ENCODE results near the gene SGIP1. TPM values are rescaled to one million over a fixed set of nuclear protein-coding genes. Genes with fewer than 3 reads are reported as not detected.

SGIP1 gene
- total and polyA plus RNA-seq, 7 donors: 0.74 to 3.7 (median 1.0) TPM

DNA sequence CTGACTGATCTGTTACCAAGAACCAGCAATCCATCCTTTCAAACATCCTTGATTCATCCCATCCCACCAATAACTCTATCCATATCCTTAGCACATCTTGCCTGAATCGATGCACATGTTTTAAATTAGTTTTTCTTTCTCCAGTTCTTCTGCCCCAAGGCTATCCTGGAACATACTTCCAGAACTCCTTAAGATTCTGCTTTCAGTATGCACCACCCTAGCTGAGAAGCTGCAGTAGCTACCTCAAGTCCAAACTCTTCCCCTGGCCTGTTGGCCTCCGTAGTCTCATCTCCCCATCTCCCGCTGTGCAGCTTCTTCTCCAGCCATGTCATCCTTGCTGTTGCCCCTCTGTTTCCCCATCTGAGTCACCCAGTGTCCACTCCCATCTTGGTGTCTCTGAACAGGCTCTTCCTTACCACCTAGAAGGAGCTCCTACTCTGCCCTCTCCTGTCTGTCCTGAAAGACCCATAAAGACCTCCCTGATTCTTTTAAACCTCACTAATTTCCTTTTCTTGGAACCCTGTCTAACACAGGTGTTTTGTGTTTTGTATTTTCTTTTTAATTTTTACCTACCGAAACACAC is 108.0 kb downstream of the SGIP1 start:
- H3K36me3 ChIP-seq (ENCODE audit: insufficient read depth in 1 of 2, low read depth in 1 of 2): no peaks in the 10 kb centered on the region
- no peaks in the 10 kb centered on the region for H3K9me3 ChIP-seq
- H3K4me1 ChIP-seq: no peaks in the 10 kb centered on the region
- H3K4me3 ChIP-seq: no peak overlapping the region
- no peak overlapping the region for H3K27ac ChIP-seq
- intact Hi-C loops (cut with DNase I): no loop called here
- ATAC-seq (no peak), DNase-seq (no peak)
- H3K27me3 ChIP-seq (ENCODE audit: insufficient read depth in 3 of 3, low read length in 2 of 3): no peaks in the 10 kb centered on the region
- 94 to 97% (median 94%) methylated on average over 4 of the region's 4 CpGs for WGBS, 3 donors
- TF ChIP-seq, protein P1, sequence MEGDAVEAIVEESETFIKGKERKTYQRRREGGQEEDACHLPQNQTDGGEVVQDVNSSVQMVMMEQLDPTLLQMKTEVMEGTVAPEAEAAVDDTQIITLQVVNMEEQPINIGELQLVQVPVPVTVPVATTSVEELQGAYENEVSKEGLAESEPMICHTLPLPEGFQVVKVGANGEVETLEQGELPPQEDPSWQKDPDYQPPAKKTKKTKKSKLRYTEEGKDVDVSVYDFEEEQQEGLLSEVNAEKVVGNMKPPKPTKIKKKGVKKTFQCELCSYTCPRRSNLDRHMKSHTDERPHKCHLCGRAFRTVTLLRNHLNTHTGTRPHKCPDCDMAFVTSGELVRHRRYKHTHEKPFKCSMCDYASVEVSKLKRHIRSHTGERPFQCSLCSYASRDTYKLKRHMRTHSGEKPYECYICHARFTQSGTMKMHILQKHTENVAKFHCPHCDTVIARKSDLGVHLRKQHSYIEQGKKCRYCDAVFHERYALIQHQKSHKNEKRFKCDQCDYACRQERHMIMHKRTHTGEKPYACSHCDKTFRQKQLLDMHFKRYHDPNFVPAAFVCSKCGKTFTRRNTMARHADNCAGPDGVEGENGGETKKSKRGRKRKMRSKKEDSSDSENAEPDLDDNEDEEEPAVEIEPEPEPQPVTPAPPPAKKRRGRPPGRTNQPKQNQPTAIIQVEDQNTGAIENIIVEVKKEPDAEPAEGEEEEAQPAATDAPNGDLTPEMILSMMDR (IDR thresholded peaks at IDR 0.05): no peak

DNA sequence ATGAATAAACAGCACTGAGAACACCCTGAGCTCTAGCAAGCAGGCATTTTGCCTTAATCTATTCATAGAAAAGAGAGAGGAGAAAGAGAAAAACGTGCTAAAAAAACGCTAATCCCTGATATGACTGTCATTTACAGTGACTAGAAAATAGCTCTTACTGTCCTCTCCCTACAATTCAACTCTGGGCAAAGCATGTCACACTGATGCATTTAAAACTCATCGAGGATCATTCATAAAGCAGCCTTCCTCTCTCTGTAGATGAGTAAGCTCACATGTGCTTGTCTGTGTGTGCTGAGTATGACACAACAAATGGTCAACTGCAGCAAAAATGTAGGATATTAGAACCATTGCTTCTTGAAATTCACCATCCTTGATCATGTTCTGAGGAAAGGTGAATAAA is 109.0 kb downstream of the SGIP1 start:
- ATAC-seq (no peak), DNase-seq (no peak)
- Histone ChIP-seq H3K27me3 (ENCODE audit: insufficient read depth in 3 of 3, low read length in 2 of 3) (no peaks in the 10 kb centered on the region), H3K9me3 (no peaks in the 10 kb centered on the region), H3K27ac (no peak overlapping the region), H3K36me3 (ENCODE audit: insufficient read depth in 1 of 2, low read depth in 1 of 2) (no peaks in the 10 kb centered on the region), H3K4me3 (no peak overlapping the region), H3K4me1 (no peaks in the 10 kb centered on the region)
- TF ChIP-seq, protein P1 (IDR thresholded peaks at IDR 0.05): no peak
- intact Hi-C loops (cut with DNase I): no loop called here
- WGBS, 3 donors: 52 to 78% (median 77%) methylated on average over 3 of the region's 3 CpGs

DNA sequence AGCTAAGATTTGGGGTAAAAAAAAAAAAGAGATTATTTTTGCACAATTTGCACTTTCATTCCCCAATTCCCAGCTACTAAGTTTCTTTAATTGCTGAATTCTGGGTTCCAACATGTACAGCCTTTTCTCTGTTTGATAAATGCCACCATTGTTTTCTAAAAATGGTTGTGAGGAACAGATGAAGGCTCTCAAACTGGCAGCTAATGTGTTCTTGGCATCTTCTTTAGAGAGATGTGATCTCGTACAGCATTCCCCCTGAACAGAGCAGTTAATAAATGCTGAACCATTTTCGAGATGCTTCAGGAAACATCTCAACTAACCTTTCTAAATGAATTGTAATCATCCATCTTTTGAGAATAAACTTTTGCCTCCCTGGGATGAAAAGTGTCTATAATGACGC is 110.4 kb downstream of the SGIP1 start:
- intact Hi-C loops (cut with DNase I): no loop called here
- Histone ChIP-seq H3K36me3 (ENCODE audit: insufficient read depth in 1 of 2, low read depth in 1 of 2) (no peaks in the 10 kb centered on the region), H3K4me3 (no peak overlapping the region), H3K27ac (no peak overlapping the region), H3K9me3 (no peaks in the 10 kb centered on the region), H3K27me3 (ENCODE audit: insufficient read depth in 3 of 3, low read length in 2 of 3) (no peaks in the 10 kb centered on the region), H3K4me1 (no peaks in the 10 kb centered on the region)
- ATAC-seq (no peak), DNase-seq (no peak)
- 54 to 67% (median 66%) methylated on average over 3 of the region's 3 CpGs for WGBS, 3 donors
- TF ChIP-seq, protein P1 (IDR thresholded peaks at IDR 0.05): no peak

DNA sequence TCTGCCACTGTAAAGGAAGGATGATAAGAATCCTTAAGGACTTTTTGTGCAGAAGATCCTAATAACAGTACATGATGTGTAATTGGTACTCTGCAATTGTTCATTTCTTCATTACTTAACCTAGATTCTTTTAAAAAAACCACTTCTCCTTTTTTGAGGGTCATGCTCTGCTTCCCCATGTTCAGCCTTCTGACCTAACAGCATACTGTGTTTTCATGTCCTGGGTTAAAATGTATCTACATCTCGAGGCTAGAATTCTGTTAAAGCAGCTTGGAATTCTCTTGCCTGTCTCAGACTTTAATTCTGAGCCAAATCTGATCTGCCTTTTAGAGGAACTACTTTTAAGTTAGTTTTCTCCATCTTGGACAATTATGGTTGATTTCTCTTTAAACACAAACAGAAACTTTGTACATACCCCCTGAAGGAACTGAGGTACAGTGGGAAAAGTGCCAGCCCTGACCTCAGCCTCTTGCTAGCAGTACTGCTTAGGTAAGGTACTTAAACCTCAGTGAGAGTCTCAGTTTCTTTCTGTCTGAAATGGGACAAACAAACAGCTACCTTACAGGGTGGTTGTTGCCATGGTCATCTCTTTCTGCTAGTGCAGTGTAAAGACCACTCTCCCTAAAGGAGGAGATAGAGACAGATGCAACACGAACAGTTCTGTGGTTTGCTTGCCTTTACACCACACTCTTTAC is 115.1 kb downstream of the SGIP1 start:
- TF ChIP-seq, protein P1 (IDR thresholded peaks at IDR 0.05): no peak
- intact Hi-C loops (cut with DNase I): no loop called here

More for the DNA sequence above, 115.1 kb downstream of the SGIP1 start:
- WGBS, 3 donors: 67 to 74% (median 74%) methylated on average over 2 of the region's 2 CpGs
- ATAC-seq (no peak), DNase-seq (no peak)
- H3K27me3 ChIP-seq (ENCODE audit: insufficient read depth in 3 of 3, low read length in 2 of 3): no peaks in the 10 kb centered on the region
- H3K4me1 ChIP-seq: no peaks in the 10 kb centered on the region
- no peak overlapping the region for H3K4me3 ChIP-seq
- H3K9me3 ChIP-seq: no peaks in the 10 kb centered on the region
- H3K27ac ChIP-seq: no peak overlapping the region
- H3K36me3 ChIP-seq (ENCODE audit: insufficient read depth in 1 of 2, low read depth in 1 of 2): no peaks in the 10 kb centered on the region
